Glutamatergic neuron (in vitro differentiated cells): ENCODE data around the gene HSP90B1. TPM values are rescaled to one million over a fixed set of nuclear protein-coding genes. Genes with fewer than 3 reads are reported as not detected.

Source experiments
- DNase-seq: peaks from one replicate; pipeline ENCODE4 v3.0.0; 2022
- H3K27ac Mint-ChIP-seq: one replicate; pipeline ENCODE4 v1.8.0; 2020; ENCODE audit warnings: mild to moderate bottlenecking, mixed read lengths, inconsistent platforms; ENCODE audit not compliant: unreplicated experiment
- H3K27me3 Mint-ChIP-seq: one replicate; pipeline ENCODE4 v1.8.0; 2020; ENCODE audit warnings: mild to moderate bottlenecking, moderate library complexity, mixed read lengths, inconsistent platforms; ENCODE audit not compliant: unreplicated experiment
- H3K36me3 Mint-ChIP-seq: one replicate; pipeline ENCODE4 v1.8.0; 2020; ENCODE audit warnings: mild to moderate bottlenecking, mixed read lengths, inconsistent platforms; ENCODE audit not compliant: unreplicated experiment
- H3K4me1 Mint-ChIP-seq: one replicate; pipeline ENCODE4 v1.8.0; 2020; ENCODE audit warnings: mild to moderate bottlenecking, low read depth, mixed read lengths, inconsistent platforms; ENCODE audit not compliant: unreplicated experiment
- H3K4me3 Mint-ChIP-seq: one replicate; pipeline ENCODE4 v1.8.0; 2020; ENCODE audit warnings: mild to moderate bottlenecking, mixed read lengths, inconsistent platforms; ENCODE audit not compliant: unreplicated experiment
- H3K9me3 Mint-ChIP-seq: one replicate; pipeline ENCODE4 v1.8.0; 2020; ENCODE audit warnings: mild to moderate bottlenecking, moderate library complexity, mixed read lengths, inconsistent platforms; ENCODE audit not compliant: unreplicated experiment
- total RNA-seq: library from RNA; stranded (reverse); fragmentation: NEBNext Ultra II Directional; extraction: Animal tissue kit (Norgen Biotek cat#: 25700); gene quantifications from one replicate; pipeline ENCODE4 v1.2.1, GENCODE V29; 2021; ENCODE audit not compliant: unreplicated experiment
- TF ChIP-seq, protein P1 (sequence below): fragments of 200-600 bp; sonication (generic); IDR thresholded peaks from one replicate; pipeline ENCODE4 v1.5.0; 2021; ENCODE audit not compliant: partially characterized antibody, unreplicated experiment

The HSP90B1 gene
- total RNA-seq, 1 donor from 2014 or later: 231 TPM

DNA sequence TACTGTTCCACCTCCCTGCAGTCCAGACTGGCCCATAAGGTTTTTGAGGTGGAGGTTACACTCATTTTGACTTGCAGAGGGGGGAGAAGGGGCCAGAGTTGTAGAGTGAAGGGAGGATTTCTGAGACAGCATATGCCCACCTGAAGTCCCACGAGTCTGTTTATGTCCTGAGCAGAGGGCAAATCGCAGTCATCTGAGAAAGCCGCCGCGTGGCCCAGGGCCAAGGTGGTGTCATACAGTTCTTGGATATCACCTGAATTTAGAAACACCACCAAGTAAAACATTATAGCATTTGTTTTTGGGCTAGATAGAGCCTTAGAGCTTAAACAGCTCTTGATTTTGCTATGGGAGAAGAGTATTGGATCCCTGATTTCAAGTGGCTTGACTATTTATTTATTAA lies 66.4 kb downstream of the HSP90B1 start:
- H3K4me3 Mint-ChIP-seq: no peak overlapping the region
- H3K27ac Mint-ChIP-seq: no peak overlapping the region
- no peaks in the 10 kb centered on the region for H3K9me3 Mint-ChIP-seq
- no peaks in the 10 kb centered on the region for H3K27me3 Mint-ChIP-seq
- TF ChIP-seq, protein P1, sequence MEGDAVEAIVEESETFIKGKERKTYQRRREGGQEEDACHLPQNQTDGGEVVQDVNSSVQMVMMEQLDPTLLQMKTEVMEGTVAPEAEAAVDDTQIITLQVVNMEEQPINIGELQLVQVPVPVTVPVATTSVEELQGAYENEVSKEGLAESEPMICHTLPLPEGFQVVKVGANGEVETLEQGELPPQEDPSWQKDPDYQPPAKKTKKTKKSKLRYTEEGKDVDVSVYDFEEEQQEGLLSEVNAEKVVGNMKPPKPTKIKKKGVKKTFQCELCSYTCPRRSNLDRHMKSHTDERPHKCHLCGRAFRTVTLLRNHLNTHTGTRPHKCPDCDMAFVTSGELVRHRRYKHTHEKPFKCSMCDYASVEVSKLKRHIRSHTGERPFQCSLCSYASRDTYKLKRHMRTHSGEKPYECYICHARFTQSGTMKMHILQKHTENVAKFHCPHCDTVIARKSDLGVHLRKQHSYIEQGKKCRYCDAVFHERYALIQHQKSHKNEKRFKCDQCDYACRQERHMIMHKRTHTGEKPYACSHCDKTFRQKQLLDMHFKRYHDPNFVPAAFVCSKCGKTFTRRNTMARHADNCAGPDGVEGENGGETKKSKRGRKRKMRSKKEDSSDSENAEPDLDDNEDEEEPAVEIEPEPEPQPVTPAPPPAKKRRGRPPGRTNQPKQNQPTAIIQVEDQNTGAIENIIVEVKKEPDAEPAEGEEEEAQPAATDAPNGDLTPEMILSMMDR: no peak
- no peaks in the 10 kb centered on the region for H3K4me1 Mint-ChIP-seq
- no peak for DNase-seq
- no peaks in the 10 kb centered on the region for H3K36me3 Mint-ChIP-seq

- Mint-ChIP-seq H3K4me1 (no peaks in the 10 kb centered on the region), H3K36me3 (no peaks in the 10 kb centered on the region), H3K27ac (no peak overlapping the region), H3K4me3 (no peak overlapping the region), H3K9me3 (no peaks in the 10 kb centered on the region), H3K27me3 (no peaks in the 10 kb centered on the region)
- no peak for DNase-seq
- TF ChIP-seq, protein P1: no peak
Measured at GRCh38 chr12:103997286-103997900, 67.2 kb downstream of the HSP90B1 start.

Other genes with a start within 250 kb of the HSP90B1 start
- 2.1 TPM for gene NT5DC3, start 89.2 kb upstream of the HSP90B1 start, total RNA-seq
- gene TDG, start 35.5 kb downstream of the HSP90B1 start, total RNA-seq: 56.8 TPM
- gene GLT8D2, start 119.8 kb downstream of the HSP90B1 start, total RNA-seq: not detected
- gene HCFC2, start 134.1 kb downstream of the HSP90B1 start, total RNA-seq: 25.1 TPM
- gene NFYB, start 207.8 kb downstream of the HSP90B1 start, total RNA-seq: 17.1 TPM